Trophoblast cell (in vitro differentiated cells and primary cell): ENCODE measurements around the gene UGGT2.

ENCODE experiments used
- DNase-seq, 2 donors: peaks; one replicate each; pipeline ENCODE4 v3.0.0-alpha.2; 2016
- H2AFZ ChIP-seq: 2 replicates; pipeline ENCODE4 v1.6.1; 2013; ENCODE audit warnings: low read length, moderate library complexity, mild to moderate bottlenecking; ENCODE audit not compliant: insufficient read depth, poor library complexity
- H2AK5ac ChIP-seq: 2 replicates; pipeline ENCODE4 v1.6.1; 2013; ENCODE audit warnings: mild to moderate bottlenecking, low read length
- H2BK120ac ChIP-seq: 2 replicates; pipeline ENCODE4 v1.6.1; 2013; ENCODE audit warnings: low read length, mild to moderate bottlenecking, moderate library complexity; ENCODE audit not compliant: insufficient read depth, poor library complexity
- H2BK12ac ChIP-seq: 2 replicates; pipeline ENCODE4 v1.6.1; 2013; ENCODE audit warnings: mild to moderate bottlenecking, low read length, moderate library complexity
- H2BK5ac ChIP-seq: 2 replicates; pipeline ENCODE4 v1.6.1; 2013; ENCODE audit warnings: low read length, low read depth, moderate library complexity, mild to moderate bottlenecking; ENCODE audit not compliant: poor library complexity
- H3K14ac ChIP-seq: 2 replicates; pipeline ENCODE4 v1.6.1; 2013; ENCODE audit warnings: mild to moderate bottlenecking, low read length
- H3K18ac ChIP-seq: 2 replicates; pipeline ENCODE4 v1.6.1; 2013; ENCODE audit warnings: mild to moderate bottlenecking, low read length
- H3K23ac ChIP-seq: 2 replicates; pipeline ENCODE4 v1.6.1; 2013; ENCODE audit warnings: low read length
- H3K27ac ChIP-seq: 2 replicates; pipeline ENCODE4 v1.5.1; 2013; ENCODE audit warnings: low read depth, mild to moderate bottlenecking, inconsistent platforms, low read length, moderate library complexity
- H3K27me3 ChIP-seq: 2 replicates; pipeline ENCODE4 v1.6.1; 2013; ENCODE audit warnings: inconsistent platforms, mild to moderate bottlenecking, low read length, moderate library complexity; ENCODE audit not compliant: insufficient read depth
- H3K36me3 ChIP-seq, 2 experiments: 1 replicate in 1 of 2; 2 replicates in 1 of 2; pipeline ENCODE4 v1.6.1; 2013; ENCODE audit warnings: low read length in 2 of 2, mild to moderate bottlenecking in 2 of 2, moderate library complexity in 1 of 2; ENCODE audit not compliant: insufficient read depth in 2 of 2, control insufficient read depth in 1 of 2
- H3K4ac ChIP-seq: 2 replicates; pipeline ENCODE4 v1.6.1; 2013; ENCODE audit warnings: low read depth, mild to moderate bottlenecking, low read length, moderate library complexity
- H3K4me1 ChIP-seq, 2 experiments: 1 replicate in 1 of 2; 2 replicates in 1 of 2; pipeline ENCODE4 v1.6.1; 2013; ENCODE audit warnings: low read length in 2 of 2, mild to moderate bottlenecking in 2 of 2, moderate library complexity in 1 of 2; ENCODE audit not compliant: insufficient read depth in 2 of 2, control insufficient read depth in 1 of 2
- H3K4me2 ChIP-seq: 2 replicates; pipeline ENCODE4 v1.6.1; 2013; ENCODE audit warnings: inconsistent platforms, mild to moderate bottlenecking, low read length, moderate library complexity
- H3K4me3 ChIP-seq: 2 replicates; pipeline ENCODE4 v1.5.1; 2013; ENCODE audit warnings: mild to moderate bottlenecking, low read depth, low read length, inconsistent platforms
- H3K79me1 ChIP-seq: one replicate; pipeline ENCODE4 v1.6.1; 2013; ENCODE audit warnings: low read length
- H3K79me2 ChIP-seq: 2 replicates; pipeline ENCODE4 v1.6.1; 2013; ENCODE audit warnings: low read length, mild to moderate bottlenecking; ENCODE audit not compliant: control insufficient read depth, insufficient read depth, poor library complexity
- H3K9ac ChIP-seq: 2 replicates; pipeline ENCODE4 v1.6.1; 2013; ENCODE audit warnings: mild to moderate bottlenecking, low read length
- H3K9me3 ChIP-seq: 2 replicates; pipeline ENCODE4 v1.6.1; 2013; ENCODE audit warnings: low read depth, mild to moderate bottlenecking, control low read depth, inconsistent platforms, low read length; ENCODE audit not compliant: insufficient read depth
- H4K12ac ChIP-seq: 2 replicates; pipeline ENCODE4 v1.6.1; 2013; ENCODE audit warnings: low read depth, mild to moderate bottlenecking, low read length, moderate library complexity
- H4K8ac ChIP-seq: 2 replicates; pipeline ENCODE4 v1.6.1; 2013; ENCODE audit warnings: low read depth, mild to moderate bottlenecking, low read length, moderate library complexity
- H4K91ac ChIP-seq: one replicate; pipeline ENCODE4 v1.6.1; 2013; ENCODE audit warnings: low read depth, mild to moderate bottlenecking, low read length, moderate library complexity
- WGBS: extraction: QIAGEN DNeasy Blood & Tissue Kit; methylation state at CpG from one replicate; pipeline ENCODE4 v1.1.7; 2013; ENCODE audit warnings: missing lambda C conversion rate; ENCODE audit not compliant: insufficient read length, insufficient coverage; ENCODE audit errors: extremely low coverage; 5-methylcytosine and 5-hydroxymethylcytosine counted together

The UGGT2 gene

GRCh38 chr13:95822303-95822702 is 230.9 kb downstream of the UGGT2 start:
- no peak overlapping the region for H3K27ac ChIP-seq
- H3K4me3 ChIP-seq, result no peak overlapping the region
- no peaks in the 10 kb centered on the region for H3K79me2 ChIP-seq
- no peak overlapping the region for H2BK12ac ChIP-seq
- no peaks in the 10 kb centered on the region for H3K27me3 ChIP-seq
- no peak overlapping the region for H3K18ac ChIP-seq
- peaks cover 2% of the 10 kb centered on the region for H3K9me3 ChIP-seq
- H3K4me1 ChIP-seq, result no peaks in the 10 kb centered on the region
- H2BK5ac ChIP-seq, result no peak overlapping the region
- H2AK5ac ChIP-seq, result no peak overlapping the region
- H3K4ac ChIP-seq, result no peak overlapping the region
- H3K9ac ChIP-seq, result no peak overlapping the region
- peaks cover 2 to 6% of the 10 kb centered on the region in 2 experiments for H3K36me3 ChIP-seq
- no peak overlapping the region for H3K4me2 ChIP-seq
- H2BK120ac ChIP-seq, result no peak overlapping the region
- H3K14ac ChIP-seq, result no peak overlapping the region
- no peak overlapping the region for H4K12ac ChIP-seq
- no peak overlapping the region for H4K8ac ChIP-seq
- no peak overlapping the region for H4K91ac ChIP-seq
- no peaks in the 10 kb centered on the region for H3K79me1 ChIP-seq
- WGBS, result no CpG with 5 or more reads among the region's 5 CpGs
- H3K23ac ChIP-seq, result no peak overlapping the region
- H2AFZ ChIP-seq, result no peak overlapping the region
- no peak for DNase-seq

- Histone ChIP-seq H2AFZ (no peak overlapping the region), H3K36me3 (peaks cover 6% of the 10 kb centered on the region in 2 experiments), H3K23ac (no peak overlapping the region), H3K9me3 (peaks cover 4% of the 10 kb centered on the region), H2BK120ac (no peak overlapping the region), H3K27ac (no peak overlapping the region), H3K4me1 (no peaks in the 10 kb centered on the region), H2BK5ac (no peak overlapping the region), H3K79me2 (no peaks in the 10 kb centered on the region), H4K8ac (no peak overlapping the region), H3K79me1 (no peaks in the 10 kb centered on the region), H2BK12ac (no peak overlapping the region), H3K4me2 (no peak overlapping the region), H3K9ac (no peak overlapping the region), H3K18ac (no peak overlapping the region), H4K91ac (no peak overlapping the region), H3K4ac (no peak overlapping the region), H3K27me3 (no peaks in the 10 kb centered on the region), H3K14ac (no peak overlapping the region), H4K12ac (no peak overlapping the region), H3K4me3 (no peak overlapping the region), H2AK5ac (no peak overlapping the region)
- no CpG with 5 or more reads among the region's 1 CpG for WGBS
- DNase-seq, result no peak
Measured at GRCh38 chr13:95814495-95814894, 238.7 kb downstream of the UGGT2 start.

GRCh38 chr13:95813139-95813538 is 240.1 kb downstream of the UGGT2 start:
- Histone ChIP-seq H2BK120ac (no peak overlapping the region), H3K79me2 (no peaks in the 10 kb centered on the region), H3K36me3 (peaks cover 6 to 8% of the 10 kb centered on the region in 2 experiments), H2BK5ac (no peak overlapping the region), H4K12ac (no peak overlapping the region), H3K4me1 (no peaks in the 10 kb centered on the region), H3K79me1 (no peaks in the 10 kb centered on the region), H2AFZ (no peak overlapping the region), H2AK5ac (no peak overlapping the region), H3K23ac (no peak overlapping the region), H3K27me3 (no peaks in the 10 kb centered on the region), H2BK12ac (no peak overlapping the region), H3K14ac (no peak overlapping the region), H3K18ac (no peak overlapping the region), H3K4ac (no peak overlapping the region), H4K8ac (no peak overlapping the region), H3K4me2 (no peak overlapping the region), H3K9ac (no peak overlapping the region), H4K91ac (no peak overlapping the region), H3K9me3 (peaks cover 6% of the 10 kb centered on the region), H3K27ac (no peak overlapping the region), H3K4me3 (no peak overlapping the region)
- DNase-seq, result no peak
- no CpG with 5 or more reads among the region's 3 CpGs for WGBS

- peaks cover 4% of the 10 kb centered on the region for H3K9me3 ChIP-seq
- no CpG with 5 or more reads among the region's 5 CpGs for WGBS
Measured at GRCh38 chr13:95809429-95809828, 243.8 kb downstream of the UGGT2 start.

More at GRCh38 chr13:95809429-95809828, 243.8 kb downstream of the UGGT2 start:
- Histone ChIP-seq H3K23ac (no peak overlapping the region), H3K14ac (no peak overlapping the region), H2BK12ac (no peak overlapping the region), H4K91ac (no peak overlapping the region), H2AFZ (no peak overlapping the region), H3K4me3 (no peak overlapping the region), H3K79me2 (no peaks in the 10 kb centered on the region), H3K4me2 (no peak overlapping the region), H3K27ac (no peak overlapping the region), H2BK5ac (no peak overlapping the region), H3K36me3 (peaks cover 6% of the 10 kb centered on the region in 2 experiments), H3K4ac (no peak overlapping the region), H3K27me3 (no peaks in the 10 kb centered on the region), H2BK120ac (no peak overlapping the region), H3K4me1 (no peaks in the 10 kb centered on the region), H4K8ac (no peak overlapping the region), H4K12ac (no peak overlapping the region), H3K9ac (no peak overlapping the region), H2AK5ac (no peak overlapping the region), H3K79me1 (no peaks in the 10 kb centered on the region), H3K18ac (no peak overlapping the region)
- DNase-seq, result no peak
